ENCODE results near the gene RGPD6.
"Not testable (repeated sequence)": the region's sequence is repeated elsewhere in the genome, so short reads cannot be mapped to it uniquely, and the experiment has no call there.

The RGPD6 gene

DNA sequence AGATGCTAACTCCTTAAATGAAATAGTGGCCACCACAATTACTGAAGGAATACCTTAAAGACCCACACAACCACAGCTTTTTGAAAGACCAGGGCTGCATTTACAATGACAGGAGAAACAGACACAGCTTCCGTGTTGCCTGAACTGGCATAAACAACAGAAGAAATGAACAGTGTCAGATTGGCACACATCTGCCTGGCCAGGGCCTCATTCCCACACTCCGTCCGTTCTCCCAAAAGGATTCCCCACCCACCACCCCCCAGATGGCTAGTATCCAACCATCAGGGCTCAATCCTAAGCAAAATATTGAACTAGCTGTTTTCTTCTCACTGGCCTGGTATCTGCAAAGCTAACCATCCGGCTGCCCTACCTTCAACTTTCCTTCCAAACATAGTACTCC, 96.9 kb downstream of the RGPD6 start:
- DNase-seq, result not testable (repeated sequence)

- not testable (repeated sequence) for DNase-seq
These were observed 99.7 kb downstream of the RGPD6 start for GRCh38 chr2:110477370-110477769.

DNA sequence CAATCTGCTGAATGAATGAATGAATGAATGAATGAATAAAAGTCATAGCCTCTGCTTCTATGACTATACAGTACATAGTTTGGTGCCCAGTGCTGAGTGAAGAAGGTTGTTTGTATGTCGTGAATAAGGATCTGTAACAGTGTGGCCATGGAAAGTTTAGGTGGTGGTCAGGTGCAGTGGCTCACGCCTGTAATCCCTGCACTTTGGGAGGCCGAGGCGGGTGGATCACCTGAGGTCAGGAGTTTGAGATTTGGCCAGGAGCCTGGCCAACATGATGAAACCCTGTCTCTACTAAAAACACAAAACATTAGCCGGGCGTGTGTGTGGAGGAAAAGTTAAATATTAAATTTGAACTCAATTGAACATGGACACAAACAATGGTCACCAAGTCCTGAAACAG, 100.1 kb downstream of the RGPD6 start:
- not testable (repeated sequence) for DNase-seq

DNA sequence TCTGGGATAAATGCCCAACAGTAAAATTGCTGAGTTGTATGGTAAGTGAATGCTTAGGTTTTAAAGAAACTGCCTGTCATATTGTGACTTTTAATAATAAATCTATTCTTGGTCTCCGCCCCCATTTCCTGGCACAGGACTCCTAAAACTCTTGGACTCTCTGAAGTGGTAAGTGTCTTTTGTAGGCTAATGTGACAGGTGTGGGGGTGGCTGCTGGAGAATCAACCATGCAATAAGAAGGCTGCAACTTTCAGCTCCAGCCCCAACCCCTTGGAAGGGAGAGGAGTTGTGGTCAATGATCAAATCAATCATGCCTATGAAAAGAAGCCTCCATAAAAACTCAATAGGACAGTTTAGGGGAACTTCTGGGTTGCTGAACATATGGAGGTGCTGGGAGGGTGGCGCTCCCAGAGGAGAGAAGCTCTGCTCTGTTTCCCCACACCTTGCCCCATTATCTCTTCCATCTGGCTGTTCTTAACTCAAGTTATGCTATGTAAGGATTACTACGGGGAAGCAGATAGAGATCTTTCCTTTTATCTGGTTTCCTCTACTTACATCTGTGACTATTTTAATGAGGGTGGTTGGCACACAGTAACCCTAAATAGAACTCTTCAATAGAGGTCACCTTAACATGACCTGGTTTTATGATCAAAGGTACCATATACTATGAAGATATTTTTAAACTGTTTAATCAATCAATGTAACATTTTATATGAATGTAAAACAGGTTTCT, 101.2 kb downstream of the RGPD6 start:
- DNase-seq, result not testable (repeated sequence)

GRCh38 chr2:110474898-110475297, 102.1 kb downstream of the RGPD6 start:
- not testable (repeated sequence) for DNase-seq

DNA sequence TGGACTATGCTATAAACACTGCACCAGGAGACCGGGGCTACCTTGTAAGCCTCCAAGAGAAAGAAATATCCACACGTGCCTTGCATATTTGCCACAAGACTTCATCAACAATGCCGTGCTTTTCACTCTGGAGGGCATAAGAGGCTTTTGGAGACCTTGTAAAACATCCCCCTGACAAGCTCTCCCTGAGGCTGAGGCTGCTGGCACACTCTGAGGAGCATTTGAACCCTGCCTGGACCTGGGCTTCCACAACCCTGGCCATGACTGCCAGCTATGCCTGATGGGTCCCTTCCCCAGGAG, 104.0 kb downstream of the RGPD6 start:
- not testable (repeated sequence) for DNase-seq

DNA sequence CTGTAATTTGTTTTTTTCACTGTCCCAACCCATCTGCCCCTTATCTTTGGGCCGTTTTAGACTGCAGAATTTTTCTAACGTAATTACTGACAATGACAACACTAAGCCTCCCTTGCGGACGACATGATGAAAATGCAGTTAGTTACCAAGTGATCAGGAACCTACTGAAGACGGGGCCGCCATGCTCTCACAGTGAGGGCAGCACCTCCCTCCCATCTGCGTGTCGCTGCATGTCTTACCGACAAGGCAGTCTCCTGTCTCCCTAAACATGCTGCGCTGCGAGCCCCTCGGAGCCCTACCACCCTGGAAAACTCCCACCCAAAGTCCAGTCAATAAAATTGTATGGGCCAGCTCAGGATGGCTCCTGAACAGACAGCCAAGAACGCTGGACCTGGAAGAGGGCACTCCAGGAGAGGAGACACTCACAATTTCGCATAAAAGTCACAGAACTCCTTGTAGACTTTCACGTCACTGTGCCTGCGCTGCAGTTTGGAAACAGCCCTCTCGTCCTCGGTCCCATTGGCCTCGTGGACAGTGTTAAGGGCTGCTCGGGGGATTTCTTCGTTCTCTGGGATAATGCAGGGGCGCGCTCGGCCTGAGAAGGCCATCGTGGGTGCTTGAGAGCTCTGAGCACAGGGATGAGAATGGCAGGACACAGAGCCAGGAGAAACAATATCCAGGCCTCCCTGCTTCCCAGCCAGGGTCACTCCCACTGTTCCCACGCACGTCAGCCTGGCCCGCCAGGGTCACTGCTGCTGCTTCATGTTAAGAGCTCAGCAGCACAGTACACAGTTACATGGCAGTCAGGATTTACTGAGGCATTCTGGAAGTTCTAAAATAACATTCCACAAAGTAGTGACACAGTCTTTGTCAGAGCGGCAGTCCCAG, 104.6 kb downstream of the RGPD6 start, which contains the start of gene LIMS4:
Gene LIMS4, minus strand, starts transcription at position 646 of the 888 bp plus-strand sequence. Its CDS starts 38 bp downstream, at position 608.
- not testable (repeated sequence) for DNase-seq

GRCh38 chr2:110468921-110469320, 108.1 kb downstream of the RGPD6 start:
- not testable (repeated sequence) for DNase-seq

DNA sequence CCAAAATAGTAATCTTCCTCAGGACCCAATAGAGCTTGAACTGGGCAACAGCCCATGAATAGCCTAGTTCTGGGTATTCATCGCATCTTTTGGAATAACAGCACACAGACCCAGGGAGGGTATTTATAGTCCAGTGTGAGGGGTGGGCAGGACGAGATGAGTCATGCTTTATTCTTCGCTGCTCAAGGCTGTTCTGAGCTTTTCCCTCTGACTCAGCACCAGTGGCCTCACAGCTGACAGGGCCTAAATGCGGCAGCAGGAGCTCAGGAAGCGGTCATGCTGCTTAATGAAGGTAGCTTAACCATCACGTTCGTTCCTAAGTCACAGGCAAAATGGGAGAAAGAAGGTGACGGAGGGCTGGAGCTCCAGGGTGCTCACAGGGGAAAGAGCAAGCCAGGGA, 111.7 kb downstream of the RGPD6 start:
- not testable (repeated sequence) for DNase-seq
